ENCODE results near the gene TOM1L2.

Gene TOM1L2

GRCh38 chr17:17815436-17816200, 156.6 kb downstream of the TOM1L2 start:
- DNase-seq = no peak
- Histone ChIP-seq H3K9me3 (no peaks in the 10 kb centered on the region), H3K4me3 (ENCODE audit: low read depth, low read length) (no peak overlapping the region), H3K36me3 (peaks cover 65% of the 10 kb centered on the region), H3K27me3 (no peaks in the 10 kb centered on the region), H3K4me1 (peaks cover 27% of the 10 kb centered on the region)
- no peak for TF ChIP-seq CTCF (IDR thresholded peaks at IDR 0.05; ENCODE audit: low read depth, low read length)

- no peaks in the 10 kb centered on the region for H3K9me3 ChIP-seq
- H3K27me3 ChIP-seq = no peaks in the 10 kb centered on the region
- peaks cover 32% of the 10 kb centered on the region for H3K4me1 ChIP-seq
- DNase-seq = no peak
- no peak for TF ChIP-seq CTCF (IDR thresholded peaks at IDR 0.05; ENCODE audit: low read depth, low read length)
- H3K4me3 ChIP-seq (ENCODE audit: low read depth, low read length) = no peak overlapping the region
- peaks cover 71% of the 10 kb centered on the region for H3K36me3 ChIP-seq
Measured at GRCh38 chr17:17815062-17815406, 157.2 kb downstream of the TOM1L2 start.

GRCh38 chr17:17814162-17815061, 157.8 kb downstream of the TOM1L2 start:
- TF ChIP-seq CTCF (IDR thresholded peaks at IDR 0.05; ENCODE audit: low read depth, low read length) = no peak
- Histone ChIP-seq H3K4me1 (peaks cover 27% of the 10 kb centered on the region), H3K9me3 (no peaks in the 10 kb centered on the region), H3K36me3 (peaks cover 71% of the 10 kb centered on the region), H3K27me3 (no peaks in the 10 kb centered on the region), H3K4me3 (ENCODE audit: low read depth, low read length) (no peak overlapping the region)
- DNase-seq = no peak

- H3K36me3 ChIP-seq = peaks cover 64% of the 10 kb centered on the region
- no peak overlapping the region for H3K4me3 ChIP-seq (ENCODE audit: low read depth, low read length)
- no peak for DNase-seq
- H3K27me3 ChIP-seq = no peaks in the 10 kb centered on the region
- peaks cover 20% of the 10 kb centered on the region for H3K4me1 ChIP-seq
- no peak for TF ChIP-seq CTCF (IDR thresholded peaks at IDR 0.05; ENCODE audit: low read depth, low read length)
- H3K9me3 ChIP-seq = no peaks in the 10 kb centered on the region
Measured at GRCh38 chr17:17813725-17814095, 158.5 kb downstream of the TOM1L2 start.

GRCh38 chr17:17813055-17813724, 159.0 kb downstream of the TOM1L2 start:
- DNase-seq = no peak
- Histone ChIP-seq H3K4me3 (ENCODE audit: low read depth, low read length) (no peak overlapping the region), H3K27me3 (no peaks in the 10 kb centered on the region), H3K36me3 (peaks cover 59% of the 10 kb centered on the region), H3K9me3 (no peaks in the 10 kb centered on the region), H3K4me1 (peaks cover 15% of the 10 kb centered on the region)
- no peak for TF ChIP-seq CTCF (IDR thresholded peaks at IDR 0.05; ENCODE audit: low read depth, low read length)
